HEK293 (cell line): ENCODE measurements around the gene FES.
A peak's percentile ranks its signal among the peaks of the same experiment; 100 is the strongest.
"Not testable (repeated sequence)": the region's sequence is repeated elsewhere in the genome, so short reads cannot be mapped to it uniquely, and the experiment has no call there.

Experiments
- CTCF ChIA-PET: fragments of 350-600 bp; formaldehyde crosslinking; extraction: SDS; loops from one replicate; lab custom pipeline; 2021; ENCODE audit warnings: antibody characterized with exemption; lab: Yijun Ruan, JAX
- POLR2A ChIA-PET: fragments of 300-600 bp; formaldehyde crosslinking; extraction: SDS; loops from one replicate; lab custom pipeline; 2020; ENCODE audit warnings: antibody characterized with exemption, inconsistent platforms; lab: Yijun Ruan, JAX
- H3K27ac ChIP-seq: fragments of 200-500 bp; sonication (Bioruptor generic); 2 replicates; pipeline ENCODE4 v1.5.1; 2014; ENCODE audit warnings: low read depth, low read length, control low read depth, inconsistent platforms; ENCODE audit errors: extremely low read depth
- H3K36me3 ChIP-seq, 2 experiments: fragments of 200-500 bp in 1 of 2; sonication (Bioruptor generic) in 1 of 2; 1 replicate in 1 of 2; 2 replicates in 1 of 2; pipeline ENCODE4 v1.5.1; 2014 to 2017; ENCODE audit warnings: inconsistent platforms in 2 of 2, low read length in 2 of 2; ENCODE audit not compliant: control insufficient read depth in 2 of 2, insufficient read depth in 1 of 2
- H3K4me1 ChIP-seq: fragments of 200-500 bp; sonication (Bioruptor generic); 2 replicates; pipeline ENCODE4 v1.5.1; 2014; ENCODE audit warnings: mild to moderate bottlenecking, low read length, inconsistent platforms; ENCODE audit not compliant: control insufficient read depth, insufficient read depth
- H3K4me3 ChIP-seq: 2 replicates; pipeline ENCODE4 v1.5.1; 2011; ENCODE audit warnings: low read depth, mild to moderate bottlenecking, control low read depth, low read length, moderate library complexity
- H3K9me3 ChIP-seq: fragments of 200-500 bp; sonication (Bioruptor generic); 2 replicates; pipeline ENCODE4 v1.5.1; 2014; ENCODE audit warnings: low read depth, low read length, inconsistent platforms; ENCODE audit not compliant: control insufficient read depth, insufficient read depth
- CTCF ChIP-seq: fragments of 450-650 bp; formaldehyde crosslinking; IDR thresholded peaks from 2 replicates; pipeline ENCODE4 v1.5.1; 2016; ENCODE audit warnings: missing biosample characterization, missing genetic modification characterization
- PRDM10 ChIP-seq: fragments of 450-650 bp; formaldehyde crosslinking; IDR thresholded peaks from 2 replicates; pipeline ENCODE4 v1.5.1; 2016; ENCODE audit warnings: missing biosample characterization, missing genetic modification characterization
- ZFP37 ChIP-seq: fragments of 450-650 bp; formaldehyde crosslinking; IDR thresholded peaks from 2 replicates; pipeline ENCODE4 v1.5.1; 2016; ENCODE audit warnings: missing biosample characterization, missing genetic modification characterization
- ZNF16 ChIP-seq: fragments of 450-650 bp; formaldehyde crosslinking; IDR thresholded peaks from 2 replicates; pipeline ENCODE4 v1.5.1; 2016; ENCODE audit warnings: low read depth, missing biosample characterization, missing genetic modification characterization
- ZNF214 ChIP-seq: fragments of 450-650 bp; formaldehyde crosslinking; IDR thresholded peaks from 2 replicates; pipeline ENCODE4 v1.5.1; 2017; ENCODE audit warnings: missing biosample characterization, mild to moderate bottlenecking, missing genetic modification characterization, borderline replicate concordance
- ZNF24 ChIP-seq: fragments of 450-650 bp; formaldehyde crosslinking; IDR thresholded peaks from 2 replicates; pipeline ENCODE4 v1.5.1; 2016; ENCODE audit warnings: missing biosample characterization, missing genetic modification characterization
- ZNF335 ChIP-seq: fragments of 450-650 bp; formaldehyde crosslinking; conservative IDR thresholded peaks from 2 replicates; pipeline ENCODE4 v1.5.1; 2016; ENCODE audit warnings: missing biosample characterization, missing genetic modification characterization
- ZNF391 ChIP-seq: fragments of 450-650 bp; formaldehyde crosslinking; IDR thresholded peaks from 2 replicates; pipeline ENCODE4 v1.5.1; 2016; ENCODE audit warnings: low read depth, missing biosample characterization, missing genetic modification characterization, borderline replicate concordance
- ZNF449 ChIP-seq: fragments of 450-650 bp; formaldehyde crosslinking; IDR thresholded peaks from 2 replicates; pipeline ENCODE4 v1.5.1; 2017; ENCODE audit warnings: missing biosample characterization, mild to moderate bottlenecking, missing genetic modification characterization, moderate library complexity
- ZNF529 ChIP-seq: fragments of 450-650 bp; formaldehyde crosslinking; IDR thresholded peaks from 2 replicates; pipeline ENCODE4 v1.5.1; 2017; ENCODE audit warnings: missing genetic modification characterization, missing biosample characterization; ENCODE audit not compliant: insufficient replicate concordance
- ZNF544 ChIP-seq: fragments of 450-650 bp; formaldehyde crosslinking; IDR thresholded peaks from 2 replicates; pipeline ENCODE4 v1.5.0; 2017; ENCODE audit warnings: missing biosample characterization, missing genetic modification characterization
- ZNF560 ChIP-seq: fragments of 450-650 bp; formaldehyde crosslinking; IDR thresholded peaks from 2 replicates; pipeline ENCODE4 v1.5.1; 2017; ENCODE audit warnings: missing biosample characterization, missing genetic modification characterization, borderline replicate concordance
- ZNF571 ChIP-seq: fragments of 450-650 bp; formaldehyde crosslinking; IDR thresholded peaks from 2 replicates; pipeline ENCODE4 v1.5.0; 2017; ENCODE audit warnings: missing biosample characterization, missing genetic modification characterization
- ZNF664 ChIP-seq: fragments of 450-650 bp; formaldehyde crosslinking; IDR thresholded peaks from 2 replicates; pipeline ENCODE4 v1.5.1; 2016; ENCODE audit warnings: missing biosample characterization, missing genetic modification characterization
- ZNF747 ChIP-seq: fragments of 450-650 bp; formaldehyde crosslinking; IDR thresholded peaks from 2 replicates; pipeline ENCODE4 v1.5.1; 2016; ENCODE audit warnings: missing biosample characterization, missing genetic modification characterization

FES gene

GRCh38 chr15:90895571-90896117 lies 11.3 kb downstream of the FES start:
- TF ChIP-seq CTCF (tag by site-specific recombination) (peak; percentile 19; the same call in 1 of the 2 replicates), ZNF560 (tag by site-specific recombination) (no peak)
- TF ChIP-seq, all 188 proteins: peak for 1
- H3K9me3 ChIP-seq: no peaks in the 10 kb centered on the region
- H3K4me3 ChIP-seq: no peak overlapping the region
- no peak overlapping the region for H3K27ac ChIP-seq
- H3K4me1 ChIP-seq: no peaks in the 10 kb centered on the region
- CTCF ChIA-PET: interaction anchor here (0.6 to 4.5 kb wide), 8 partner anchors 10 to 757 kb away, joined by 3 to 51 read pairs (median 4); partner anchors contain the start of genes HDDC3 and UNC45A
- POLR2A ChIA-PET: interaction anchor here (0.9 to 1.4 kb wide), 2 partner anchors 10 to 39 kb away, joined by 3 to 6 read pairs; partner anchors contain the start of gene UNC45A
- H3K36me3 ChIP-seq: no peaks in the 10 kb centered on the region; a peak in 1 of 3 replicates

- not testable (repeated sequence) for H3K4me1 ChIP-seq, H3K9me3 ChIP-seq, H3K4me3 ChIP-seq, H3K36me3 ChIP-seq, H3K27ac ChIP-seq
- CTCF ChIA-PET: interaction anchor here (2.1 to 4.5 kb wide), 3 partner anchors 12 to 36 kb away, joined by 4 to 51 read pairs (median 17); partner anchors contain the start of genes HDDC3 and UNC45A
- POLR2A ChIA-PET: interaction anchor here (0.6 kb wide), 1 partner anchor 57 kb away, joined by 4 read pairs; no protein-coding TSS in a partner anchor
These were observed 12.9 kb downstream of the FES start for GRCh38 chr15:90897131-90897655.

GRCh38 chr15:90901175-90902039 lies 17.1 kb downstream of the FES start:
- TF ChIP-seq ZNF529: no peak
- TF ChIP-seq ZNF335 (tag by site-specific recombination): 0 out of 2 replicates have a peak, but pooled peaks have one; percentile 72
- TF ChIP-seq ZNF747 (tag by site-specific recombination): no peak
- TF ChIP-seq ZNF214 (tag by site-specific recombination): no peak
- no peak for TF ChIP-seq ZNF391 (tag by site-specific recombination)
- no peak for TF ChIP-seq ZNF571
- no peak for TF ChIP-seq ZFP37 (tag by site-specific recombination)
- no peak for TF ChIP-seq ZNF16 (tag by site-specific recombination)
- no peak for TF ChIP-seq ZNF544 (tag by site-specific recombination)
- peak; percentile 84 for TF ChIP-seq PRDM10 (tag by site-specific recombination)
- 0 out of 2 replicates have a peak, but pooled peaks have one; percentile 11 for TF ChIP-seq ZNF449 (tag by site-specific recombination)
- TF ChIP-seq ZNF664 (tag by site-specific recombination): peak; percentile 98
- TF ChIP-seq ZNF24 (tag by site-specific recombination): 0 out of 2 replicates have a peak, but pooled peaks have one; percentile 10
- POLR2A ChIA-PET: interaction anchor here (0.7 to 3.8 kb wide), 6 partner anchors 9 to 184 kb away, joined by 3 to 88 read pairs (median 8); partner anchors contain the start of genes BLM, HDDC3 and UNC45A
- no peaks in the 10 kb centered on the region for H3K9me3 ChIP-seq
- CTCF ChIA-PET: interaction anchor here (0.6 to 8.3 kb wide), 12 partner anchors 9 to 581 kb away, joined by 3 to 126 read pairs (median 4); partner anchors contain the start of genes HDDC3 and UNC45A
- H3K36me3 ChIP-seq: peaks cover 8 to 18% of the 10 kb centered on the region in 2 experiments
- peaks cover 13% of the 10 kb centered on the region for H3K4me1 ChIP-seq
- H3K27ac ChIP-seq: peak overlapping the region; percentile 98
- peak overlapping the region; percentile 74 for H3K4me3 ChIP-seq
